NCI-H128 (cell line): Measurements from ENCODE around the gene EDEM1.
A peak's percentile ranks its signal among the peaks of the same experiment; 100 is the strongest.

Experiments
- DNase-seq: peaks from one replicate; lab custom pipeline; 2025; ENCODE audit not compliant: unreplicated experiment; lab: John Stamatoyannopoulos, UW

Gene EDEM1

GRCh38 chr3:5197470-5198312 lies 10.2 kb downstream of the EDEM1 start:
- DNase-seq, result no peak

- DNase-seq, result no peak
Measured at GRCh38 chr3:5198313-5198677, 10.8 kb downstream of the EDEM1 start.

GRCh38 chr3:5198986-5199731 lies 11.7 kb downstream of the EDEM1 start:
- no peak for DNase-seq

GRCh38 chr3:5201536-5201935 lies 14.0 kb downstream of the EDEM1 start:
- DNase-seq, result no peak

- DNase-seq, result no peak
Measured at GRCh38 chr3:5202222-5202621, 14.7 kb downstream of the EDEM1 start.

GRCh38 chr3:5205165-5205941 lies 17.8 kb downstream of the EDEM1 start:
- no peak for DNase-seq

GRCh38 chr3:5210926-5211325 lies 23.4 kb downstream of the EDEM1 start:
- no peak for DNase-seq

- DNase-seq, result no peak
Measured at GRCh38 chr3:5212628-5213573, 25.4 kb downstream of the EDEM1 start.

GRCh38 chr3:5213574-5213966 lies 26.1 kb downstream of the EDEM1 start:
- DNase-seq, result no peak

GRCh38 chr3:5214352-5214751 lies 26.8 kb downstream of the EDEM1 start:
- no peak for DNase-seq

GRCh38 chr3:5217824-5218595 lies 30.5 kb downstream of the EDEM1 start:
- DNase-seq, result peak; percentile 20

GRCh38 chr3:5218815-5219214 lies 31.3 kb downstream of the EDEM1 start:
- DNase-seq, result no peak

GRCh38 chr3:5219216-5219615 lies 31.7 kb downstream of the EDEM1 start:
- DNase-seq, result no peak

GRCh38 chr3:5220193-5220592 lies 32.7 kb downstream of the EDEM1 start:
- DNase-seq, result no peak

GRCh38 chr3:5220667-5221431 lies 33.3 kb downstream of the EDEM1 start:
- no peak for DNase-seq

GRCh38 chr3:5221701-5222100 lies 34.2 kb downstream of the EDEM1 start:
- no peak for DNase-seq

- DNase-seq, result no peak
Measured at GRCh38 chr3:5222283-5223005, 34.9 kb downstream of the EDEM1 start.

- peak; percentile 8 for DNase-seq
Measured at GRCh38 chr3:5226783-5227182, 39.3 kb downstream of the EDEM1 start.
